Astrocyte (in vitro differentiated cells and primary cell): ENCODE measurements around the gene JCHAIN. TPM values are rescaled to one million over a fixed set of nuclear protein-coding genes. Genes with fewer than 3 reads are reported as not detected.

ENCODE experiments used
- DNase-seq: peaks from one replicate; pipeline ENCODE4 v3.0.0-alpha.2; 2010; ENCODE audit warnings: low read depth
- FAIRE-seq: peaks from 2 replicates; lab custom pipeline; 2011; peaks lifted over from hg19 to GRCh38; lab: Jason Lieb, UNC
- H2AFZ ChIP-seq: 2 replicates; pipeline ENCODE4 v1.6.0; 2012; ENCODE audit warnings: low read depth, low read length, inconsistent platforms
- H3K27ac ChIP-seq: 2 replicates; pipeline ENCODE4 v1.5.1; 2011; ENCODE audit warnings: low read depth, low read length, inconsistent platforms
- H3K27me3 ChIP-seq: 2 replicates; pipeline ENCODE4 v1.6.0; 2011; ENCODE audit warnings: low read length, inconsistent platforms; ENCODE audit not compliant: insufficient read depth
- H3K36me3 ChIP-seq: 2 replicates; pipeline ENCODE4 v1.5.1; 2011; ENCODE audit warnings: low read length, inconsistent platforms; ENCODE audit not compliant: insufficient read depth
- H3K4me1 ChIP-seq: 2 replicates; pipeline ENCODE4 v1.5.1; 2011; ENCODE audit warnings: low read length, inconsistent platforms; ENCODE audit not compliant: insufficient read depth
- H3K4me2 ChIP-seq: 2 replicates; pipeline ENCODE4 v1.6.0; 2012; ENCODE audit warnings: low read length, inconsistent platforms
- H3K4me3 ChIP-seq: 2 replicates; pipeline ENCODE4 v1.5.1; 2011; ENCODE audit warnings: low read depth, mild to moderate bottlenecking, low read length, inconsistent platforms; ENCODE audit not compliant: insufficient read depth
- H3K79me2 ChIP-seq: 2 replicates; pipeline ENCODE4 v1.6.0; 2012; ENCODE audit warnings: mild to moderate bottlenecking, low read length, inconsistent platforms; ENCODE audit not compliant: insufficient read depth
- H3K9ac ChIP-seq: 2 replicates; pipeline ENCODE4 v1.6.0; 2012; ENCODE audit warnings: mild to moderate bottlenecking, low read length, inconsistent platforms
- H3K9me3 ChIP-seq: 2 replicates; pipeline ENCODE4 v1.5.1; 2012; ENCODE audit warnings: low read depth, mild to moderate bottlenecking, low read length, inconsistent platforms; ENCODE audit not compliant: insufficient read depth
- H4K20me1 ChIP-seq: 2 replicates; pipeline ENCODE4 v1.6.0; 2012; ENCODE audit warnings: low read length, inconsistent platforms; ENCODE audit not compliant: insufficient read depth
- H3K27ac Mint-ChIP-seq: one replicate; pipeline ENCODE4 v1.8.0; 2021; ENCODE audit warnings: mild to moderate bottlenecking, mixed read lengths; ENCODE audit not compliant: unreplicated experiment
- H3K27me3 Mint-ChIP-seq: one replicate; pipeline ENCODE4 v1.8.0; 2021; ENCODE audit warnings: low read depth, mixed read lengths; ENCODE audit not compliant: unreplicated experiment
- H3K36me3 Mint-ChIP-seq: one replicate; pipeline ENCODE4 v1.8.0; 2021; ENCODE audit warnings: low read depth, mixed read lengths; ENCODE audit not compliant: unreplicated experiment
- H3K4me1 Mint-ChIP-seq: one replicate; pipeline ENCODE4 v1.8.0; 2021; ENCODE audit warnings: low read depth, mixed read lengths; ENCODE audit not compliant: unreplicated experiment
- H3K4me3 Mint-ChIP-seq: one replicate; pipeline ENCODE4 v1.8.0; 2021; ENCODE audit warnings: mild to moderate bottlenecking, moderate library complexity, mixed read lengths; ENCODE audit not compliant: unreplicated experiment
- H3K9me3 Mint-ChIP-seq: one replicate; pipeline ENCODE4 v1.8.0; 2021; ENCODE audit warnings: mild to moderate bottlenecking, mixed read lengths; ENCODE audit not compliant: unreplicated experiment
- EZH2 ChIP-seq: IDR thresholded peaks from 2 replicates; pipeline ENCODE4 v1.6.1; 2012; ENCODE audit warnings: mild to moderate bottlenecking, low read length, inconsistent platforms; ENCODE audit not compliant: insufficient read depth
- total RNA-seq: library from RNA; stranded (reverse); gene quantifications from 2 replicates; pipeline ENCODE4 v1.2.1, GENCODE V29; 2021
- TF ChIP-seq, protein P1 (sequence below): IDR thresholded peaks from 2 replicates; pipeline ENCODE4 v1.5.1; 2011; ENCODE audit warnings: low read depth, mild to moderate bottlenecking, inconsistent platforms, low read length, moderate library complexity; ENCODE audit not compliant: insufficient read depth

JCHAIN gene
- total RNA-seq, 1 donor from 2014 or later: not detected

DNA sequence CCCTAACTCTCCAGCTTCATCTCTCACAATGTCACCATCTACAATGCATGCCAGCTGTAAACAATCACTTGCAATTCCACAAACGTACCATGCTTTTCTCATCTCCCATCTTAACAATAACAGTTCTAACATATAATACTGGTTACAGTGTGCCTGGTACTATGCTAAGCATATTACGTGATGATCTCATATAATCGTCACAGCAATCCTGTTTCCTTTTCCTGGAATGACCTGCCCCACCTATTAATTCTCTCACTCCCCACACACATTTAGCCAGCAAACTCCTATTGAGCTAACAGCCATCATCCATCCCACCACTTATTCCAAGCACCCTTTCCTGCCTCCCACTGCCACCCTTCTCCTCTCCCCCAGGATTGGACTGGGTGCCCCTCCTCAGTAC is 7.9 kb downstream of the JCHAIN start:
- Histone ChIP-seq H3K4me3 (no peak overlapping the region), H3K27ac (no peak overlapping the region), H4K20me1 (no peaks in the 10 kb centered on the region), H2AFZ (no peak overlapping the region), H3K4me2 (no peak overlapping the region), H3K4me1 (no peaks in the 10 kb centered on the region), H3K9me3 (no peaks in the 10 kb centered on the region), H3K9ac (no peak overlapping the region), H3K79me2 (no peaks in the 10 kb centered on the region), H3K27me3 (no peaks in the 10 kb centered on the region), H3K36me3 (no peaks in the 10 kb centered on the region)
- no peaks in the 10 kb centered on the region for H3K36me3 Mint-ChIP-seq
- no peaks in the 10 kb centered on the region for H3K27me3 Mint-ChIP-seq
- TF ChIP-seq, protein P1, sequence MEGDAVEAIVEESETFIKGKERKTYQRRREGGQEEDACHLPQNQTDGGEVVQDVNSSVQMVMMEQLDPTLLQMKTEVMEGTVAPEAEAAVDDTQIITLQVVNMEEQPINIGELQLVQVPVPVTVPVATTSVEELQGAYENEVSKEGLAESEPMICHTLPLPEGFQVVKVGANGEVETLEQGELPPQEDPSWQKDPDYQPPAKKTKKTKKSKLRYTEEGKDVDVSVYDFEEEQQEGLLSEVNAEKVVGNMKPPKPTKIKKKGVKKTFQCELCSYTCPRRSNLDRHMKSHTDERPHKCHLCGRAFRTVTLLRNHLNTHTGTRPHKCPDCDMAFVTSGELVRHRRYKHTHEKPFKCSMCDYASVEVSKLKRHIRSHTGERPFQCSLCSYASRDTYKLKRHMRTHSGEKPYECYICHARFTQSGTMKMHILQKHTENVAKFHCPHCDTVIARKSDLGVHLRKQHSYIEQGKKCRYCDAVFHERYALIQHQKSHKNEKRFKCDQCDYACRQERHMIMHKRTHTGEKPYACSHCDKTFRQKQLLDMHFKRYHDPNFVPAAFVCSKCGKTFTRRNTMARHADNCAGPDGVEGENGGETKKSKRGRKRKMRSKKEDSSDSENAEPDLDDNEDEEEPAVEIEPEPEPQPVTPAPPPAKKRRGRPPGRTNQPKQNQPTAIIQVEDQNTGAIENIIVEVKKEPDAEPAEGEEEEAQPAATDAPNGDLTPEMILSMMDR: no peak
- TF ChIP-seq EZH2: no peak
- no peak overlapping the region for H3K4me3 Mint-ChIP-seq
- no peak for DNase-seq
- no peak for FAIRE-seq
- no peaks in the 10 kb centered on the region for H3K4me1 Mint-ChIP-seq
- H3K9me3 Mint-ChIP-seq: no peaks in the 10 kb centered on the region
- no peak overlapping the region for H3K27ac Mint-ChIP-seq

DNA sequence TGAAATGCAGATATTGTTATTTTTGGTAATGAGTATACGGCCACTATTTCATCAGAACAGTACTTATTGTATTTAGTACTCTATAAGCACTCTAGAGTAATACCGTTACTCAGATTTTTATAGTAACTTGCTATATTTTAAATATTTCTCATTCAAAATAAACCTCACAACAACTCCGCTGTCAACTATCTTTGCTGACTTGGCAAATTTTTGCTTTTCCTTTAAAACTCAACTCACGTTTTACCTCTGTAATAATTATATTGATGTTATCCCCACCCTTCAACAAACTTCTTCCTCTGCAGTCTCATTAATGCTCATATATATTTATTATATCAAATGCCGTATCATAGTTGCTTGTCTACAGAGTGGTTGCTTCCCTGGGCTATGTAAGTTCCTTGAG is 9.0 kb downstream of the JCHAIN start:
- H3K4me3 Mint-ChIP-seq: no peak overlapping the region
- Histone ChIP-seq H3K79me2 (no peaks in the 10 kb centered on the region), H3K4me2 (no peak overlapping the region), H3K4me3 (no peak overlapping the region), H3K9me3 (no peaks in the 10 kb centered on the region), H3K9ac (no peak overlapping the region), H3K27ac (no peak overlapping the region), H2AFZ (no peak overlapping the region), H3K4me1 (no peaks in the 10 kb centered on the region), H3K27me3 (no peaks in the 10 kb centered on the region), H4K20me1 (no peaks in the 10 kb centered on the region), H3K36me3 (no peaks in the 10 kb centered on the region)
- TF ChIP-seq, protein P1: no peak
- no peak for TF ChIP-seq EZH2
- H3K4me1 Mint-ChIP-seq: no peaks in the 10 kb centered on the region
- H3K36me3 Mint-ChIP-seq: no peaks in the 10 kb centered on the region
- FAIRE-seq: no peak
- no peak overlapping the region for H3K27ac Mint-ChIP-seq
- no peak for DNase-seq
- no peaks in the 10 kb centered on the region for H3K9me3 Mint-ChIP-seq
- H3K27me3 Mint-ChIP-seq: no peaks in the 10 kb centered on the region

DNA sequence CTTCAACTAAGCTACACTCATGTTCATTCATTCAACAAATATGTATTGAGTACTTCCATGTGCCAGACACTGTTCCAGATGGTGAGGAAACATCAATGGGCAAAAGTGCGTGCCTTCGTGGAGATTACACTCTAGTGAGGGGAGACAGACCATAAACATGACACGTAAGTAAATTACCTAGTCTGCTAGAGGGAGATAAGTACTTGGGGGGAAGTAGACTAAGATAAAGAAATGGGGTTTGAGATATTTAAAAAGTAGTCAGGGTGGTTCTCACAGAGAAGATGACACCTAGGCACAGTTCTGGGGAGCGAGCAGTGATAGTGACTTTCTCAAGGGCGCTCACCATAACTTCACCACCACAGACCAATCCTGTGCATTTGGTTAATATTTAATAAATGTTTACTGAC is 11.7 kb downstream of the JCHAIN start:
- DNase-seq (no peak), FAIRE-seq (no peak)
- no peaks in the 10 kb centered on the region for H3K9me3 ChIP-seq
- no peak overlapping the region for H3K27ac ChIP-seq
- H3K9ac ChIP-seq: no peak overlapping the region
- H3K27me3 ChIP-seq: no peaks in the 10 kb centered on the region
- no peaks in the 10 kb centered on the region for H3K4me1 Mint-ChIP-seq
- no peaks in the 10 kb centered on the region for H3K9me3 Mint-ChIP-seq
- no peak overlapping the region for H2AFZ ChIP-seq
- no peak overlapping the region for H3K4me3 ChIP-seq
- no peaks in the 10 kb centered on the region for H4K20me1 ChIP-seq
- no peaks in the 10 kb centered on the region for H3K36me3 ChIP-seq
- no peaks in the 10 kb centered on the region for H3K4me1 ChIP-seq
- H3K4me2 ChIP-seq: no peak overlapping the region
- no peaks in the 10 kb centered on the region for H3K36me3 Mint-ChIP-seq
- no peak overlapping the region for H3K27ac Mint-ChIP-seq
- H3K4me3 Mint-ChIP-seq: no peak overlapping the region
- no peak for TF ChIP-seq EZH2
- TF ChIP-seq, protein P1: no peak
- no peaks in the 10 kb centered on the region for H3K79me2 ChIP-seq
- H3K27me3 Mint-ChIP-seq: no peaks in the 10 kb centered on the region
